K562 (cell line): ENCODE measurements around the gene SPEG. TPM values are rescaled to one million over a fixed set of nuclear protein-coding genes. Genes with fewer than 3 reads are reported as not detected.

Experiments used
- ATAC-seq: fragments of 200-7000 bp; cut with Tn5 transposase; 3 replicates; pipeline ENCODE4 v1.9.1; 2020; ENCODE audit warnings: moderate library complexity
- BruUV-seq: library from RNA; stranded (reverse); fragments of 400-500 nt; replicated peaks from 2 replicates; lab custom pipeline; 2021; lab: Mats Ljungman, UMichigan
- CTCF ChIA-PET: fragments of 300-600 bp; formaldehyde crosslinking; extraction: SDS; loops from one replicate; lab custom pipeline; 2021; ENCODE audit warnings: low intra/inter-chr PET ratio; lab: Yijun Ruan, JAX
- POLR2A ChIA-PET: fragments of 300-600, 350-650 bp; sonication (Branson Sonifier 250); formaldehyde crosslinking; extraction: SDS; loops from one replicate; lab custom pipeline; 2021; ENCODE audit warnings: antibody characterized with exemption, inconsistent platforms; lab: Yijun Ruan, JAX
- DNase-seq, 4 experiments: peaks; one replicate each; pipeline versions ENCODE4 v3.0.0 to v3.0.0-alpha.2; 2011 to 2018; ENCODE audit warnings: low spot score in 3 of 4, mixed read lengths in 3 of 4; ENCODE audit errors: extremely low read depth in 1 of 4
- FAIRE-seq: peaks from 2 replicates; lab custom pipeline; 2011; peaks lifted over from hg19 to GRCh38; lab: Jason Lieb, UNC
- H2AFZ ChIP-seq: 2 replicates; pipeline ENCODE4 v1.6.0; 2011; ENCODE audit warnings: low read depth, low read length, control low read depth, inconsistent platforms
- H3K27ac ChIP-seq: fragments of 200-600 bp; 3 replicates; pipeline ENCODE4 v1.8.0; 2011; ENCODE audit warnings: low read depth, mild to moderate bottlenecking, control low read depth, inconsistent platforms, low read length, moderate library complexity, mixed read lengths; ENCODE audit errors: extremely low read depth
- H3K27me3 ChIP-seq, 2 experiments: fragments of 300-600 bp in 1 of 2; 2 replicates in 1 of 2; 3 replicates in 1 of 2; pipeline versions ENCODE4 v1.6.0 to v1.8.0; 2011; ENCODE audit warnings: inconsistent platforms in 2 of 2, low read length in 2 of 2, mild to moderate bottlenecking in 1 of 2, mixed read lengths in 1 of 2, moderate library complexity in 1 of 2; ENCODE audit not compliant: control insufficient read depth in 2 of 2, insufficient read depth in 2 of 2
- H3K36me3 ChIP-seq: fragments of 300-600 bp; 3 replicates; pipeline ENCODE4 v1.8.0; 2011; ENCODE audit warnings: mild to moderate bottlenecking, low read length, inconsistent platforms; ENCODE audit not compliant: control insufficient read depth, insufficient read depth
- H3K4me1 ChIP-seq, 2 experiments: fragments of 200-600 bp in 1 of 2; replicated peaks in 1 of 2; 2 replicates in 1 of 2; 3 replicates in 1 of 2; pipeline versions ENCODE4 v1.5.1 to v1.8.0; 2011; ENCODE audit warnings: inconsistent platforms in 2 of 2, low read length in 2 of 2, mild to moderate bottlenecking in 1 of 2, mixed read lengths in 1 of 2, moderate library complexity in 1 of 2; ENCODE audit not compliant: control insufficient read depth in 2 of 2, insufficient read depth in 2 of 2
- H3K4me2 ChIP-seq: 2 replicates; pipeline ENCODE4 v1.6.1; 2011; ENCODE audit warnings: low read length, control low read depth, inconsistent platforms, mixed read lengths; ENCODE audit not compliant: insufficient read depth
- H3K4me3 ChIP-seq: fragments of 200-600 bp; sonication (generic), shearing (Covaris generic); 2 replicates; pipeline ENCODE4 v1.5.1; 2016; ENCODE audit warnings: control low read depth, inconsistent platforms
- H3K79me2 ChIP-seq: fragments of 200-600 bp; 3 replicates; pipeline ENCODE4 v1.8.0; 2011; ENCODE audit warnings: low read length, inconsistent platforms; ENCODE audit not compliant: control insufficient read depth, insufficient read depth
- H3K9ac ChIP-seq, 2 experiments: 2 replicates each; pipeline versions ENCODE4 v1.6.0 to v1.6.1; 2011; ENCODE audit warnings: low read depth in 2 of 2, low read length in 2 of 2, control low read depth in 1 of 2, inconsistent platforms in 1 of 2, mild to moderate bottlenecking in 1 of 2, mixed read lengths in 1 of 2; ENCODE audit not compliant: insufficient read depth in 1 of 2
- H3K9me1 ChIP-seq: one replicate; pipeline ENCODE4 v1.6.0; 2011; ENCODE audit warnings: inconsistent platforms, mild to moderate bottlenecking, low read length, moderate library complexity; ENCODE audit not compliant: control insufficient read depth, insufficient read depth
- H3K9me3 ChIP-seq: replicated peaks from 2 replicates; pipeline ENCODE4 v1.5.1; 2011; ENCODE audit warnings: low read depth, low read length, inconsistent platforms; ENCODE audit not compliant: control insufficient read depth, insufficient read depth
- H4K20me1 ChIP-seq: replicated peaks from 2 replicates; pipeline ENCODE4 v1.6.1; 2011; ENCODE audit warnings: low read length, inconsistent platforms, mixed read lengths; ENCODE audit not compliant: control insufficient read depth, insufficient read depth
- BCL6 ChIP-seq: fragments of 250-450 bp; sonication (Bioruptor Pico); IDR thresholded peaks from 2 replicates; pipeline ENCODE4 v1.4.0; 2020
- FOS ChIP-seq: IDR thresholded peaks from 3 replicates; pipeline ENCODE4 v1.6.1; 2011; ENCODE audit not compliant: insufficient read length; ENCODE audit errors: extremely low read depth
- HSF4 ChIP-seq: fragments of 250-450 bp; sonication (Bioruptor Pico); IDR thresholded peaks from 2 replicates; pipeline ENCODE4 v2.1.2; 2022; ENCODE audit warnings: mild to moderate bottlenecking, moderate library complexity, borderline replicate concordance
- KDM5B ChIP-seq: fragments of 200-600 bp; sonication (generic); IDR thresholded peaks from 2 replicates; pipeline ENCODE4 v1.6.1; 2012; ENCODE audit warnings: low read depth, mild to moderate bottlenecking, moderate library complexity, low read length, control low read depth, inconsistent platforms; ENCODE audit not compliant: insufficient replicate concordance
- MBD2 ChIP-seq: sonication (generic); IDR thresholded peaks from 2 replicates; pipeline ENCODE4 v1.6.1; 2016; ENCODE audit warnings: low read depth, borderline replicate concordance
- NFIC ChIP-seq: fragments of 450-650 bp; IDR thresholded peaks from 2 replicates; pipeline ENCODE4 v1.6.1; 2017; ENCODE audit warnings: mild to moderate bottlenecking, inconsistent platforms
- PCBP2 ChIP-seq: fragments of 200-400 bp; formaldehyde crosslinking; IDR thresholded peaks from 2 replicates; pipeline ENCODE4 v1.6.1; 2018; ENCODE audit warnings: low read length, low read depth, mild to moderate bottlenecking, moderate library complexity; ENCODE audit not compliant: poor library complexity, severe bottlenecking
- POLR2G ChIP-seq: fragments of 200-400 bp; formaldehyde crosslinking; IDR thresholded peaks from 2 replicates; pipeline ENCODE4 v1.6.1; 2017; ENCODE audit warnings: low read depth, mild to moderate bottlenecking, antibody characterized with exemption, low read length, moderate library complexity
- ZBTB7A ChIP-seq: IDR thresholded peaks from 2 replicates; pipeline ENCODE4 v1.6.1; 2011; ENCODE audit warnings: low read depth, mild to moderate bottlenecking, low read length, moderate library complexity, borderline replicate concordance; ENCODE audit not compliant: control insufficient read depth
- WGBS: fragments of 100-300 bp; shearing (Covaris generic); methylation state at CpG from one replicate; pipeline ENCODE4 v1.1.6; 2016; ENCODE audit warnings: low coverage, mixed read lengths; ENCODE audit not compliant: insufficient coverage; ENCODE audit errors: missing lambda C conversion rate; 5-methylcytosine and 5-hydroxymethylcytosine counted together
- in situ Hi-C: fragments of 300-500 bp; cut with MboI; formaldehyde crosslinking; loops from 4 replicates; pipeline ENCODE4 v1.15.0; 2018; ENCODE audit warnings: inconsistent platforms, mixed read lengths
- intact Hi-C: fragments of 100-400 bp; cut with micrococcal nuclease; formaldehyde crosslinking; loops from 2 replicates; pipeline ENCODE4 v1.14.2; 2022
- polyA plus RNA-seq, 8 experiments: library from polyadenylated mRNA; depleted of rRNA in 4 of 8; stranded (reverse) in 5 of 8; unstranded in 3 of 8; fragments of >200 nt; fragmentation: Nextera tagmentation in 2 of 8; fragmentation: Illumina TruSeq in 1 of 8; extraction: Ambion mirVana in 2 of 8; extraction: Trizol in 1 of 8; gene quantifications; 2 replicates each; pipeline versions ENCODE4 v1.2.1 to v1.2.3, GENCODE V29; 2011 to 2014; ENCODE audit warnings: inconsistent platforms in 1 of 8, missing spikeins in 1 of 8
- total RNA-seq, 7 experiments: library from RNA; depleted of rRNA in 6 of 7; stranded (reverse); fragments of >200 nt in 6 of 7; fragmentation: Illumina TruSeq in 2 of 7; extraction: Trizol in 2 of 7; gene quantifications; 2 replicates each; pipeline versions ENCODE4 v1.2.1 to v1.2.3, GENCODE V29; 2011 to 2021; ENCODE audit warnings: low replicate concordance in 1 of 7
- TF ChIP-seq, protein P1 (sequence below): sonication (generic); formaldehyde crosslinking; IDR thresholded peaks from 2 replicates; pipeline ENCODE4 v1.8.0; 2022; ENCODE audit warnings: missing genetic modification reagents, mild to moderate bottlenecking, moderate library complexity, borderline replicate concordance

Gene SPEG
- total and polyA plus RNA-seq, 9 of the 15 experiments (the other 6 are each of a cell fraction or from before 2014, with no cell fraction given), result 0.49 to 8.7 (median 3.0) TPM

DNA sequence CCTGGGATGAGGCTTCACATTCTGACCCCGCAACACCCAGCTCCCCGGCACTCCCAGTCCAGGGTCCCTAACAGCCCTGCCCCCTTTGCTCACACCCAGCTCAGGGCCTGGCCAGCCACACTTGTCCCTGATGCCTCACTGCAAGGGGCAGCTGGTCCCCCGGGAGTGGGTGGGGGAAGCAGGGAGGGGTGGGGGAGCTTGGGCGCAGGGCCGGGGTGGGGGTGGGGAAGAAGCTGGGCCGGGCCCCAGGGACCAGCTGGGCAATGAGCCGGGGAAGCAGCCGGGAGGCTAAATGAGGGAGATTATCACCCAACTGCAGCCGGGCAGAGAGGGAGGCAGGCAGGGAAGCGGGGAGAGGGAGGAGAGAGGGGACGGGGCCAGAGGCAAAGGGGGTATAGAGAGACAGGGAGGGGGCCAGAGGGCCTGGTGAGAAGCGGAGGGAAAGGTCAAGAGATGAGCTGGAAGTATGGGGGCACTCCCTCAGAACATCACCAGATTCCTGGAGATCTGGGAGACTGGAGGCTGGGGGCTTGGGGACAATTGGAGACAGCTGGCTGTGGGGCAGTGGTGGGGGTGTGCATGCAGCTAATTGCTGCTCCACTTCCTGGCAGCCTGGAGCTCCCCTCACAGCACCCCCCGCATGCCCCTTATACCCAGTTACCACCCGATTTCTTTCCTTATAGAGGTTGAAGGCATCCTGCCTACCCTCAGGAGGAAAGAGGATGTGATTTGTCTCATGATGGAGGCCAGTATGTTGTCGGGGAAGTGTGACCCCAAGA lies 77.1 kb downstream of the SPEG start (continued):
- peak; percentile 22 for TF ChIP-seq NFIC

DNA sequence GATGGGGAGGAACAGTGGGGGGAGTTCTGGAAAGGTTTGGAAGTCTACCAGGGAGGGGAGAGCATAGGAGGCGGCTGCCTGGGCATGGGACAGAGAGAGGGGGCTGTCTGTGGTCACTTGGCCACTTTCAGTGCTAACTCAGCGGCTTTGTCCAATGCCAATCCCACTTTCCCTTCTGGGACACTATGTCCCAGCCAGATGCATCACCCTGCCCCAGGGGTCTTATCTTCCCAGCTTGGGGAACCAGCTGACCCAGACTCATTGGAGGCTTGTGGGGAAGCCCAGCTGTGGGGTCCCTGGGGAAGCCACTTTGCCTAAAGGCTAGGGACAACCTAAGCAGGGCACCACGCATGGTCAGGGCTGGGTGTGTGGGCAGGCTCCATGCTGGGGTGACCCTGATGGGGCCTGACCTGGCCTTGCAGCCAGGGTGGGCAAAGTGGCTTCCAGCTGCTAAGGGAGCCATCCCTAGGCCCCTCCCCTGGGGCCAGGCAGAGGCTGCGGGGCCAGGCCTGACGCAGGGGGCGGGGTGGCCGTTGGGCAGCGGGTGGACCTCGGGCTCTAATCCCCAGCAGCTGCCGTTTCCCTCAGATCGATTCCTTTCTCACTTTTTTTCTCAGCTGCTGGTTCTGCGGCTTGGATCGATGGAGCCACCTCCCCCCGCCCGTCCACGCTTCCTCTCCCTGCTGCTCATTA lies 78.0 kb downstream of the SPEG start:
- 50% methylated on average over 10 of the region's 16 CpGs for WGBS
- ATAC-seq (no peak), DNase-seq (no peak), FAIRE-seq (no peak)
- Histone ChIP-seq H3K9ac (peak overlapping the region in 1 of 2 experiments; percentile 20; a peak in 2 of 4 replicates), H3K36me3 (peaks cover under 1% of the 10 kb centered on the region; the same call in 2 of the 3 replicates), H4K20me1 (no peaks in the 10 kb centered on the region), H3K27ac (no peak overlapping the region), H3K27me3 (no peaks in the 10 kb centered on the region), H3K79me2 (peaks cover 34% of the 10 kb centered on the region), H3K9me1 (no peaks in the 10 kb centered on the region), H3K4me3 (no peak overlapping the region), H2AFZ (no peak overlapping the region), H3K4me1 (peaks cover 75 to 92% of the 10 kb centered on the region in 2 experiments), H3K9me3 (no peaks in the 10 kb centered on the region), H3K4me2 (no peak overlapping the region)
- ChIA-PET CTCF (no interaction called here), POLR2A (interaction anchor here (0.8 to 3.0 kb wide), 4 partner anchors 10 to 14 kb away, joined by 3 to 20 read pairs (median 9); partner anchors contain the start of gene GMPPA)
- BruUV-seq, result no TSS peak
- in situ Hi-C loops, result no loop called here
- peak; percentile 12 for TF ChIP-seq KDM5B
- 0 out of 2 replicates have a peak, but pooled peaks have one; percentile 10 for TF ChIP-seq ZBTB7A
- no peak for TF ChIP-seq MBD2
- no peak for TF ChIP-seq BCL6 (CRISPR knock-in tag)
- TF ChIP-seq POLR2G, result peak; percentile 63
- TF ChIP-seq PCBP2, result no peak
- TF ChIP-seq HSF4 (CRISPR knock-in tag), result no peak
- no peak for TF ChIP-seq FOS
- TF ChIP-seq, protein P1, sequence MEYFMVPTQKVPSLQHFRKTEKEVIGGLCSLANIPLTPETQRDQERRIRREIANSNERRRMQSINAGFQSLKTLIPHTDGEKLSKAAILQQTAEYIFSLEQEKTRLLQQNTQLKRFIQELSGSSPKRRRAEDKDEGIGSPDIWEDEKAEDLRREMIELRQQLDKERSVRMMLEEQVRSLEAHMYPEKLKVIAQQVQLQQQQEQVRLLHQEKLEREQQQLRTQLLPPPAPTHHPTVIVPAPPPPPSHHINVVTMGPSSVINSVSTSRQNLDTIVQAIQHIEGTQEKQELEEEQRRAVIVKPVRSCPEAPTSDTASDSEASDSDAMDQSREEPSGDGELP (CRISPR knock-in tag), result peak; percentile 63; the same call in 1 of the 2 replicates
- intact Hi-C loops, result no loop called here
